SK-N-DZ (cell line): ENCODE results near the gene TRPV3.

ENCODE experiments used
- DNase-seq: peaks from one replicate; pipeline ENCODE4 v3.0.0-alpha.2; 2015; ENCODE audit warnings: low spot score

Gene TRPV3

DNA sequence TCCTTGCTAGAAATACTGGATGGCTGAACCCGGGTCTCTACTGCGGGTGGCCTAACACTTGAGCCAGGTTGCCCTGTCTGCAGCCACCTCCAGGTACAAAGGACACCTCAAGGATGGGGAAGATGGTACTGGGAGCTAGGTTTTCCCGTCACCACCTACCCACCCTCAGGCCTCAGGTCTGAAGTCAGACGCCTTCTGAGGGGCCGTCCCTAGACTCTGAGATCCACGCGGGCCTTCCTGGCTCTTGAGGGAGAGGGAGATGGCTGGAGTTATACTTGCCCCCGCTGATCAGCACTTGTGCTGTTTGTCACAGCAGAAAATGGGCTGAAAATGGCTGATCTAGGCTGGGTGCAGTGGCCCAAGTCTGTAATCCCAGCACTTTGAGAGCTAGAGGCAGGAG lies 10.6 kb downstream of the TRPV3 start:
- DNase-seq = no peak

DNA sequence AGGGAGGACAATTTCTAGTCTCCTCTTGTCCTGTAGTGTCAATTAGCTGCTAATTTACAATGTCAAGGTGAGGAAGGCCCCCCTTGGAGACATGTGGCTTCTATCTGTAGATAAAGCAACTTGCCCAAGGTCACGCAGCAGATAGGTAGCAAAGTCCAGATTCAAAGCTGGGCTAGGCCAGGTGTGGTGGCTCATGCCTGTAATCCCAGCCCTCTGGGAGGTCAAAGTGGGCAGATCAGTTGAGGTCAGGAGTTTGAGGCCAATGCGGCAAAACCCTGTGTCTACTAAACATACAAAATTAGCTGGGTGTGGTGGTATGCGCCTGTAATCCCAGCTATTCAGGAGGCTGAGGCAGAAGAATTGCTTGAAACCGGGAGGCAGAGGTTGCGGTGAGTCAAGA lies 11.1 kb downstream of the TRPV3 start:
- DNase-seq = no peak

- no peak for DNase-seq
Observed at GRCh38 chr17:3545151-3545550, 12.5 kb downstream of the TRPV3 start.

- DNase-seq = no peak
Observed at GRCh38 chr17:3544365-3544764, 13.2 kb downstream of the TRPV3 start.

DNA sequence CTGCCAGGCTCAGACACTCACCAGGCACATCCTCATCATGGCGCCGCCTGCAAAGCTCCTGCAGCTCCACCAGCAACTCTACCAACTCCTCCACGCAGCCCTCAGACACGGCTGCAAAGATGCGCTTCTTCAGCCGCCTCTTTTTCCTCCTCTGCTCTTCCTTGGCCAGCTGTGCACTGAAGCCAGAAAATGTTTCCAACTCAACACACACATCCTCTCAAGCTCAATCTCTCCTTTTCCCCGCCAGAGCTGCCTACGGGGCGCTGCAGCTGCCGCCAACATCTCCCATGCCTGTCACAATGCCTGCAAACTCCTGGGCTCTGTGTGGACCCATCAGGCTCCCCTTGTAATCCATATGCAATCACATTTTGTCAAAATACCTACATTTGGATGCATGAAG lies 14.2 kb downstream of the TRPV3 start:
- no peak for DNase-seq

GRCh38 chr17:3542410-3543088 lies 15.1 kb downstream of the TRPV3 start:
- DNase-seq = no peak

DNA sequence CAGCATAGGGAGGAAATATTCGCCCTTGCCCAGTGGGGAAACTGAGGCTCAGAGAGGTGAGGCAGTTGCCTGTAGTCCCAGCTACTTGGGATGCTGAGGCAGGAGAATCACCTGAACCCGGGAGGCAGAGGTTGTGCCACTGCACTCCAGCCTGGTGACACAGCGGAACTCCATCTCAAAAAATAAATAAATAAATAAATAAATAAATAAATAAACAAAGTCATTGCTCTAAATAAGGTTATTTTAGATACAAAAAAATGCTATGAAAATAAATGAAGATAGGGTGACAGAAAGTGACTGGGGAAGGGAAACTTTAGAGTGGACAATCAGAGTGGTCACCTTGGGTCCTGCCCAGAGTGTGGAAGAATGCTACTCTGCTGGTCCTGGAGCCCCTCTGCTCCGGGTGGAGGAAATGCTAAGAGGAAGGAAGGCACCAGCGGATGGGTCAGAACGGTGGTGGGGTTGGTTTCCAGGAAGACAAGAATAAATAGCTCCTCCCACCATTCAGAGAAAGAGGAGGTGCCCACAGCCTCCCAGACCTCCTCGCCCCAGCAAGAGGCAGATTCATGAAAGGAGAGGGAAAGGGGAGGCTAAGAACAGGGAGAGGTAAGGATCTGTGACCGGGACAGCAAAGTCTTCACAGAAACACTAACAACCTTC lies 17.6 kb downstream of the TRPV3 start:
- no peak for DNase-seq

DNA sequence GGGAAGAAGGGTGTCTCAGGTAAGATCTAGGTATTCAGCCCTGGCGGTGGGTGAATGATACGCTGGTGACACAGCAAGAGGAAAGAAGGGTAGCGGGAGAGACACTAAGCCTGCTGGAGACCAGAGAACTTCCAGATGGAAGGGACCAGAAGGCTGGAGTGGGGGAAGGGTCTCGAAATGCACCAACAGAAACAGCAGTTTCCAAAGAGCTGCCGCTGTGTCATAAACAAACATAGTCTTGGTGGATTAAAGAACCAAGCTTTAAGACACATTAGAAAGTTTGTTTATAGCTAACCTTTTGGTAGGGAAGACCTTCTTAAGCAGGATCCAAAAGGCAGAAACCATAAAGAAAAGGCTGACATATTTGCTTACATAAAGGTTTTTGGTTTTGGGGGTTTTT lies 20.9 kb downstream of the TRPV3 start:
- no peak for DNase-seq

GRCh38 chr17:3535253-3535995 lies 22.2 kb downstream of the TRPV3 start:
- DNase-seq = peak; percentile 79

DNA sequence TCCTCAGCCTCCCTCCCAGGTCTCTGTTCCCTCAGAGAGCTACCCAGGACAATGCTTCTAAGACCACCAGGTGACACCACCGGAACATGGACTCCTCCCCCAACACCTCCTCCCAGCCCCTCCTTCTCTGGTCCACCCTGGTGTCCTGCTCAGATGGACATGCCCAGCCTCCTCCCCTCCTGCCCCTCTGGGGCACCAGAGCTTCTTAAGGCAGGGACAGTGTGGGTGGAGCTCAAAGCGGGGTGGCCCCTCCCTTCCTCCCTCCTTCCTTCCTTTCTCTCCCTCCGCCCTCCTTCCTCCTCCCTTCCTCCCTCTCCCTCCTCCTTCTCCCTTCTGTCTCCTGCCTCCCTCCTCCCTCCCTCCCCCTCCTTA lies 22.7 kb downstream of the TRPV3 start:
- DNase-seq = peak; percentile 63

DNA sequence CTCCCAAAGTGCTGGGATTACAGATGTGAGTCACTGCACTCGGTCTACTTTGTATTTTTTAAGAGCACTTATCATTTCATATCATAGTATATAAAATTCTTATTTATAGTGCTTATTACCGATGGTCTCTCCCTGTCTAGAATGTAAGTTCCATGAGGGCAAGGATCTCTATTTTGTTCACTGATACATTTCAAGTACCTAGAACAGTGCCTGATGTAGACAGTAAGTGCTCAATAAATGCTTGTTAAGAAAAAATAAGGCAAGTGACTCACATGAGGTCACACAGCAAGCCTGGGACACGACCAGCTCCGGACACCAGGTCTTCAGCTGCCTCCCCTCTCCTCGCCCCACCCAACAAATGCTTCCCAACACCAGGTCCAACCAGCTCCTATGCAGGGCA lies 23.9 kb downstream of the TRPV3 start:
- no peak for DNase-seq

DNA sequence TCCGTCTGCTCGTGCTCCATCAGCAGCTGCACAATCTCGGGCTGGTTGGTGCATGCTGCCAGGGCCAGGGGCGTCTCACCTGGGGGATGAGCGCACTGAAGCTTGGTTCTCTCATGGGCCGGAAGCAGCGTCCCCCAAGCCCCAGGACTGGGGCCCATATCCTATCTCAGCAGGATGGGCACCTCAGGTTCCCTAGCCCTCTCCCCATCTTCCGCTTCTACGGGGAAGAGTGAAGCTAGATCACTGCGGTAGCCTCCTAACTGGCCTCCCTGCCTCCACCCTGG lies 24.8 kb downstream of the TRPV3 start:
- no peak for DNase-seq

- no peak for DNase-seq
Observed at GRCh38 chr17:3532106-3532858, 25.3 kb downstream of the TRPV3 start.

- no peak for DNase-seq
Observed at GRCh38 chr17:3531266-3532101, 26.1 kb downstream of the TRPV3 start.

GRCh38 chr17:3529817-3530741 lies 27.5 kb downstream of the TRPV3 start:
- no peak for DNase-seq

DNA sequence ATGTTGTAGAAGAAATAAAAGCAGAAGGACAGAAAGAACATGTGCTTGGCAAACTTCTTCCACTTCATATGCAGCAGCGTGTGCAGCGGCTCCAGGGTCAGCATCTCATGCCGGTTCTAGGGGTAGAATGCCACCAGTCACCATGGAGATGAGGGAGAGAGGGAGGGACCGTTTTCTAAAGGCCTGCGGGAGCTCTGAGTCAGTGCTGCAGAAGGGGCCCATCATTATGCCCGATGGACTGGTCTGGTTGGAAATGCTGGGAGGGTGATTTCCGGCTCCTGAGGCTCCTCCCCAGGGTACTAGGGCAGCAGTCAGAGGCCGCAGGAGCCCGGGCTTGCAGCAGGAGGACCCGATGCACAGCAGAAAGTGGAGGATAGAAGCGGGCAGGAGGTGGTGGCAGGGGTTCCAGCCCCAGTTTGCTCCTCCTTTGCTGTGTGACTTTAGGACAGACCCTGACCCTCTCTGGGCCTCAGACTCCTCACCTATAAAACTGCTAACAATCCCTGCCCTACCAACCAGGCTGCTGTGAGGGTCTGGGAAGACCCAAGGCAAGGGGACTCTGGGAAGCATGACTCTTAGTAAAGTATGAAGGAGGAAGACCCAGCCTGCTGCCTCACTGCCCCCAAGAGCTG lies 28.6 kb downstream of the TRPV3 start:
- DNase-seq = no peak

DNA sequence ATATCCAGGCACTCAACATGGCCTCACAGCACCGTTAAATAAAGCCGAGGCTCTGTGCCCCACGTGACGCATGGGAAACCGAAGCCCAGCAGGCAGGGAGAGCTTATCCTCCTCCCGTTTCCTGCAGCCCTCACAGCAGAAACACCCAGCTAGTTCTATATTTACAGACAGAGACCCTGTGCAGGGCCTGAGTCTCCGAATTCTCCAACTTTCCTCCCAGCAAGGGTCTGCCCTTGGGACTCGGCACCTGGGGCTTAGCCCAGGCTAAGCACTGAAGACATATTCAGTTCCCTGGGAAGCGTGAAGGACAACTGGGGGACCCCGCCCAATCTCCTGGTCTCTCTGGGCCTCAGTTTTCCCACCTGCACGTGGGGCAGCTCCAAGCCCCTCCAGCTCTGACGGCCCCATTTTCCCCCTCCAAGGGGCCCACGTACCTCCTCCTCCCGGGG lies 29.2 kb downstream of the TRPV3 start:
- no peak for DNase-seq

DNA sequence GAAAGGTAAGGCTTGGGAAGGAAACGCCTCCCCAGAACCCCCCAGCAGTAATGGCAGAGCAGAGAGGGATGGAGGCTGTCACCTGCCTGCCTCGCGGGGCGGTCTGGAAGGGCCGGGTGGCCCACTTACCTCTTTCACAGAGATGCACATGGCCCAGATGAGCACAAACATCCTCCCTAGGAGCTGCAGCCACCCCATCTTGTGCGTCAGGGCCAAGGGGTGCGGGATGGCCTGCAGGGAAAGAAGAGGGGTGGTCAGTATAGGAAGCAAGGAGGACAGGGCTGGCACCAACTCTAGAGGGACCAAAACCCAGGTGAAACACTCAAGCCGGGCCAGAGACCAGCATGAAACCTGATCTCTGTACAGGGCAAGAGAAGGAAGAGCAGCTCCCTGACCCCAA lies 29.7 kb downstream of the TRPV3 start:
- DNase-seq = no peak

DNA sequence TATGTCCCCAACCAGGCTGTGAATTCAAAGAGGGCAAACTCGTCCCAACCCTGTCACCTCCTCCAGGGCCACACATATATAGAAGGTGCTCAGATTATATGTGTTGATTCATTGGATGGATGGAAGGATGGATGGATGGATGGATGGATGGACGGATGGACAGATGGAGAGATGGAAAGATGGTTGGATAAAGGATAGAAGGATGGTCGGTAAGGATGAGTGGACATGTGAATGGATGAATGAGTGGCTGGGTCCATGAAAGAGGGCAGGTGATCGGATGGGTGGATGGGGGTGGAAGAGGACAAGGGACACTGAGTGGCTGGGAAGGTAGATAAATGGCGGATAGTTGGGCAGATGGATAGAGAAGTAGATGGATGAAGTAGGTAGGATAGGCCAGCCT lies 30.1 kb downstream of the TRPV3 start:
- DNase-seq = no peak

- DNase-seq = no peak
Observed at GRCh38 chr17:3526971-3527370, 30.6 kb downstream of the TRPV3 start.
